ENCODE results near the gene PDZD11.

The PDZD11 gene

GRCh38 chrX:70322784-70323183, 33.1 kb upstream of the PDZD11 start:
- no peak for TF ChIP-seq CTCF (IDR thresholded peaks at IDR 0.05; ENCODE audit: low read depth, low read length)
- H3K4me3 ChIP-seq (replicated peaks in 1 of 2; ENCODE audit: low read depth in 2 of 2, low read length in 2 of 2), result no peak overlapping the region
- no peak for DNase-seq (ENCODE audit: low read depth in 2 of 2)

GRCh38 chrX:70313503-70313902, 23.8 kb upstream of the PDZD11 start:
- TF ChIP-seq CTCF (IDR thresholded peaks at IDR 0.05; ENCODE audit: low read depth, low read length), result no peak
- DNase-seq (ENCODE audit: low read depth in 2 of 2), result peak; percentile 28 to 34
- no peak overlapping the region for H3K4me3 ChIP-seq (replicated peaks in 1 of 2; ENCODE audit: low read depth in 2 of 2, low read length in 2 of 2)

GRCh38 chrX:70301716-70302115, 12.0 kb upstream of the PDZD11 start:
- DNase-seq (ENCODE audit: low read depth in 2 of 2), result peak; percentile 75
- no peak for TF ChIP-seq CTCF (IDR thresholded peaks at IDR 0.05; ENCODE audit: low read depth, low read length)
- no peak overlapping the region for H3K4me3 ChIP-seq (replicated peaks in 1 of 2; ENCODE audit: low read depth in 2 of 2, low read length in 2 of 2)

GRCh38 chrX:70293621-70294020, 3.9 kb upstream of the PDZD11 start:
- H3K4me3 ChIP-seq (replicated peaks in 1 of 2; ENCODE audit: low read depth in 2 of 2, low read length in 2 of 2), result no peak overlapping the region
- TF ChIP-seq CTCF (IDR thresholded peaks at IDR 0.05; ENCODE audit: low read depth, low read length), result no peak
- DNase-seq (ENCODE audit: low read depth in 2 of 2), result peak in 1 of 2 donors; percentile 39

- TF ChIP-seq CTCF (IDR thresholded peaks at IDR 0.05; ENCODE audit: low read depth, low read length), result no peak
- no peak overlapping the region for H3K4me3 ChIP-seq (replicated peaks in 1 of 2; ENCODE audit: low read depth in 2 of 2, low read length in 2 of 2)
- DNase-seq (ENCODE audit: low read depth in 2 of 2), result peak; percentile 11 to 26
These were observed 3.1 kb upstream of the PDZD11 start for GRCh38 chrX:70292788-70293187.

- TF ChIP-seq CTCF (IDR thresholded peaks at IDR 0.05; ENCODE audit: low read depth, low read length), result no peak
- peak in 1 of 2 donors; percentile 25 for DNase-seq (ENCODE audit: low read depth in 2 of 2)
- peak overlapping the region; percentile 69 to 78 for H3K4me3 ChIP-seq (replicated peaks in 1 of 2; ENCODE audit: low read depth in 2 of 2, low read length in 2 of 2)
These were observed 447 bp downstream of the PDZD11 start for GRCh38 chrX:70289168-70289792.

GRCh38 chrX:70281951-70282350, 7.8 kb downstream of the PDZD11 start, which contains the start of gene RAB41:
TSS of gene RAB41 (plus strand) at chrX:70282172. CDS start at chrX:70282218, 46 bp downstream.
- no peak for TF ChIP-seq CTCF (IDR thresholded peaks at IDR 0.05; ENCODE audit: low read depth, low read length)
- no peak within 1 kb of the TSS for H3K4me3 ChIP-seq (replicated peaks in 1 of 2; ENCODE audit: low read depth in 2 of 2, low read length in 2 of 2)
- no peak for DNase-seq (ENCODE audit: low read depth in 2 of 2)
